ENCODE measurements around the gene HOXA3. TPM values are rescaled to one million over a fixed set of nuclear protein-coding genes. Genes with fewer than 3 reads are reported as not detected.

The HOXA3 gene
- total RNA-seq, 4 donors from 2014 or later, result 1.8 to 11.0 (median 4.3) TPM

DNA sequence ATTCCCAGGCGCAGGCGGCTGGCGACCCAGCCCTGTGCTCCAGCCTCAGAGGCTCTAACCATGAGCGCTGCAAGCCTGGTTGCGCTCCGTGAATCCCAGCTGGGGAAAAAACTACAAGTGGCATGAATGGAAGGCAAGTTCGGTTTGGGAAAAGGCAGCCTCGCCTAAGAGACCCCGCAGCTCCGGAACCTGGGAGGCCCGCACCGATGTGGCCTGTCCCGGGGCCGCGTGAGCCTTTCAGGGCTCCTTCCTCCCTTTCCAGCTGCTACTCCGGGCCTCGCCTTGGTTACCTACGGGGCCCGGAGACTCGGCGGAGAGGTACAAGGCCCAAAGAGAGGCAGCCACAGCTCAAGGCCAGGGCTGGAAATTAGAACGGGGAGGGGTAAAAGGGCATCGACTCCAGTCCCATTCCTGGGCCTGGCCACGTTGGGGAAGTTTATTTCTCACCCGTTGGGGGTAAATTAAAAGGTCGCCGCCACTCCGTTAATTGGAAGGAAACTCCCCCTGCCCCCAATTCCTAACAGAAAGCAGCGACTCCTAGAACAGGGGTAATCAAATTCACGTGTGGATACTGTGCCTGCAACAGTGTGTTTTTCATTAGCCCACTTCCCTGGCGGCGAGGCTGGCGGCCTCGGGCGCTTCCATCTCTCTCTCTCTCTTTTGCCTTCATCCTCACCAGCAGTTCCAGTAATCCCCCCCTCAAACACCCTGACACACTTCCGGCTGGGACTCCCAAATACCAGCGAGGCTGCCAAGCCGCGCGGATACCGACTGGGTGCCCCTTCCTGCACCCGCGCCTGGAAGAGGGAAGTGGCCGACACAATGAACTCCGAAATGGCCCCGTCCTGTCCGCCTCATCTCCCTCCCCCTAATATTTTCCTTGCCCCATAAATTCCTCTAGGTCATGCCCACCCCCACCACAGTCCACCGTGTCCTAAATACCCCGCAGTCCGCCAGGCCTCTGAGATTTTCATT, 14.4 kb upstream of the HOXA3 start:
- DNase-seq (ENCODE audit: low spot score), result no peak
- TF ChIP-seq, protein P1, sequence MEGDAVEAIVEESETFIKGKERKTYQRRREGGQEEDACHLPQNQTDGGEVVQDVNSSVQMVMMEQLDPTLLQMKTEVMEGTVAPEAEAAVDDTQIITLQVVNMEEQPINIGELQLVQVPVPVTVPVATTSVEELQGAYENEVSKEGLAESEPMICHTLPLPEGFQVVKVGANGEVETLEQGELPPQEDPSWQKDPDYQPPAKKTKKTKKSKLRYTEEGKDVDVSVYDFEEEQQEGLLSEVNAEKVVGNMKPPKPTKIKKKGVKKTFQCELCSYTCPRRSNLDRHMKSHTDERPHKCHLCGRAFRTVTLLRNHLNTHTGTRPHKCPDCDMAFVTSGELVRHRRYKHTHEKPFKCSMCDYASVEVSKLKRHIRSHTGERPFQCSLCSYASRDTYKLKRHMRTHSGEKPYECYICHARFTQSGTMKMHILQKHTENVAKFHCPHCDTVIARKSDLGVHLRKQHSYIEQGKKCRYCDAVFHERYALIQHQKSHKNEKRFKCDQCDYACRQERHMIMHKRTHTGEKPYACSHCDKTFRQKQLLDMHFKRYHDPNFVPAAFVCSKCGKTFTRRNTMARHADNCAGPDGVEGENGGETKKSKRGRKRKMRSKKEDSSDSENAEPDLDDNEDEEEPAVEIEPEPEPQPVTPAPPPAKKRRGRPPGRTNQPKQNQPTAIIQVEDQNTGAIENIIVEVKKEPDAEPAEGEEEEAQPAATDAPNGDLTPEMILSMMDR (IDR thresholded peaks at IDR 0.05), result no peak
- no peak for ATAC-seq (ENCODE audit: low FRiP score)

DNA sequence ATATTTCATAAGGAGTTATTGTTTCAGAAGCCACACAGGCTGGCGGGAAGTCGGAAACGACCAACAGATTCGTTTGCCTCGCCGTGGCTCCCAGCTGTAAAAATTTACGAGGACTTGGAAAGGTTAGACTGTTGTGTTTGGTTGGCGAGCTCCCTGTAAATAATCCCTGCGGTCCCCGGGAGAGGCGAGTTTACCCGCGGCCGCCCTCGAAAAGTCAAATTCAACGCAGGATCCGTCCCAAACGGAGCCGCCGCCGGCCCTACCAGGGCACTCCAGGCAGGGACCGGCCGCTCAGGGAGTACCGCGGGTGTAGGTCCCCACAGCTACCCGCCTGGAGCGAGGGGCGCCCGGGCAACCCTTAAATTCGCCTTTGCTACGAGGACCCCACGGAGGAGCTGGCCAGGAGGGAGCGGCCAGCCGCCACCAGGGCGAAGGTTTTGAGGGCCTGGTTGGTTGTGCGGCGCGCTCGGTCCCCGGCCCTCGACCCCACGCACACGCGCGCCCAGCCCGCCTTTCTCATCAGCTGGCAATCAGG, 13.7 kb upstream of the HOXA3 start:
- no peak for ATAC-seq (ENCODE audit: low FRiP score)
- no peak for DNase-seq (ENCODE audit: low spot score)
- TF ChIP-seq, protein P1 (IDR thresholded peaks at IDR 0.05), result no peak

DNA sequence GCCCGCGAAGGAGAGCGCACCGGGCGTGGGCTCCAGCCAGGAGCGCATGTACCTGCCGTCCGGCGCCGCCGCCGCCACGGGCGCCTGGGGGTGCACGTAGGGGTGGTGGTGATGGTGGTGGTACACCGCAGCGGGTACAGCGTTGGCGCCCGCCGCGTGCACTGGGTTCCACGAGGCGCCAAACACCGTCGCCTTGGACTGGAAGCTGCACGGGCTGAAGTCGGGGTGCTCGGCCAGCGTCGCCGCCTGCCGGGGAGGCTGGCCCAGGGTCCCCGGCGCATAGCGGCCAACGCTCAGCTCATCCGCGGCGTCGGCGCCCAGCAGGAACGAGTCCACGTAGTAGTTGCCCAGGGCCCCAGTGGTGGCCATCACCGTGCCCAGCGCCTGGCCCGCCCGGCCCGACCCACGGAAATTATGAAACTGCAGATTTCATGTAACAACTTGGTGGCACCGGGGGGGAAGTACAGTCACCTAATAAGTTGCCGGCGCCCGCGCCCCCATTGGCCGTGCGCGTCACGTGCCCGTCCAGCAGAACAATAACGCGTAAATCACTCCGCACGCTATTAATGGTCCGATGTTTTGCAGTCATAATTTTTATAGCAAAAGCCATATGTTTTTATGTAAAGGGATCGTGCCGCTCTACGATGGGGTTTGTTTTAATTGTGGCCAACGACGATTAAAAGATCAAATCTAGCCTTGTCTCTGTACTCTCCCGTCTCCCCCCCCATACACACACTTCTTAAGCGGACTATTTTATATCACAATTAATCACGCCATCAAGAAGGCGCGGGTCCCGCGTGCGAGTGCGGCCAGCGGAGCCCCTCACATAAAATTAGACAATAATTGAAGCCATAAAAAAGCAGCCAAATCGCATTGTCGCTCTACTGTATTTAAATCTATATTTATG, 13.0 kb upstream of the HOXA3 start, which contains the start of gene HOXA9:
TSS of gene HOXA9 (minus strand) at position 449 of the 907 bp plus-strand sequence. CDS start at position 369, 80 bp downstream.
- TF ChIP-seq, protein P1 (IDR thresholded peaks at IDR 0.05), result no peak
- DNase-seq (ENCODE audit: low spot score) (no peak), ATAC-seq (ENCODE audit: low FRiP score) (no peak)

DNA sequence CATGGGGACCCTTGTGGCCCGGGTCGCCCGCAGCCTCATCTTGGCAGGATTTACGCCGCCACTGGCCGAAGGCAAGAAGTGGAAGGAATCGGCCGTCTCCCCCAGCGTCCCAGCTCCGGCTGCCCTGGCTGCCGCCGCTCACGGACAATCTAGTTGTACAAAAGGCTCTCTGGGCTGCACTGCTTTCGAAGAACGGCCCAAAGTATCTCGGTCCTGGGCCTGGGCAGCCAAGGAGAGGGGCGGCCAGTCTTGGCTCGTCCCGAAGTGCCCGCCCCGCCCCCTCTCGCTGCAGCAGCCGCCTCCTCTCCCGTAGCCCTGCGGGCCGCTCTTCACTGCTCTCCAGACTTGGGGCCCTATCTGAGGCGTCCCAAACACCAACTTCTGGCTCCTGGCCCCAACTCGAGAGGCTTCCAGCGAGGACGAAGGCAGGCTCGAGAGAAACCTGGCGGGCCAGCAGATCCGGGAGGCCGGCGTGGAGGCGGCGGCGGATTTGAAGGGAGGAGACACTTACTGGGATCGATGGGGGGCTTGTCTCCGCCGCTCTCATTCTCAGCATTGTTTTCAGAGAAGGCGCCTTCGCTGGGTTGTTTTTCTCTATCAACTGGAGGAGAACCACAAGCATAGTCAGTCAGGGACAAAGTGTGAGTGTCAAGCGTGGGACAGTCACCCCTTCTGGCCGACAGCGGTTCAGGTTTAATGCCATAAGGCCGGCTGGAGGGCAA, 12.1 kb upstream of the HOXA3 start:
- no peak for ATAC-seq (ENCODE audit: low FRiP score)
- DNase-seq (ENCODE audit: low spot score), result no peak
- TF ChIP-seq, protein P1 (IDR thresholded peaks at IDR 0.05), result no peak

DNA sequence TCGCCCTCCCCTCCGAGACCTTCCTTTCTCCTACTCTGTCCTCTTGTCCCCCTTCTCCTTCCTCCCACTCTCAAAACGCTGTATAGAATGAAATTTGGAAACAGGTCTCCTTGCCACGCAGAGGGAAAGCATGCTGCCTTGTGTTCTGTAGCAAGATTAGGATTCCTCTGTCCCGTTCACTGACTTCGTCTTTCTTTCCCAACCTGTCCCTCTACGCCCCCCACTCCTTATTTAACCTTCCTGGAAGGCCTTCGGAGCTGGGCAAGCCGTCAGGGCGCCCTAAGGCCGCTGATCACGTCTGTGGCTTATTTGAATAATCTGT, 11.6 kb upstream of the HOXA3 start:
- ATAC-seq (ENCODE audit: low FRiP score) (no peak), DNase-seq (ENCODE audit: low spot score) (no peak)
- TF ChIP-seq, protein P1 (IDR thresholded peaks at IDR 0.05), result no peak

DNA sequence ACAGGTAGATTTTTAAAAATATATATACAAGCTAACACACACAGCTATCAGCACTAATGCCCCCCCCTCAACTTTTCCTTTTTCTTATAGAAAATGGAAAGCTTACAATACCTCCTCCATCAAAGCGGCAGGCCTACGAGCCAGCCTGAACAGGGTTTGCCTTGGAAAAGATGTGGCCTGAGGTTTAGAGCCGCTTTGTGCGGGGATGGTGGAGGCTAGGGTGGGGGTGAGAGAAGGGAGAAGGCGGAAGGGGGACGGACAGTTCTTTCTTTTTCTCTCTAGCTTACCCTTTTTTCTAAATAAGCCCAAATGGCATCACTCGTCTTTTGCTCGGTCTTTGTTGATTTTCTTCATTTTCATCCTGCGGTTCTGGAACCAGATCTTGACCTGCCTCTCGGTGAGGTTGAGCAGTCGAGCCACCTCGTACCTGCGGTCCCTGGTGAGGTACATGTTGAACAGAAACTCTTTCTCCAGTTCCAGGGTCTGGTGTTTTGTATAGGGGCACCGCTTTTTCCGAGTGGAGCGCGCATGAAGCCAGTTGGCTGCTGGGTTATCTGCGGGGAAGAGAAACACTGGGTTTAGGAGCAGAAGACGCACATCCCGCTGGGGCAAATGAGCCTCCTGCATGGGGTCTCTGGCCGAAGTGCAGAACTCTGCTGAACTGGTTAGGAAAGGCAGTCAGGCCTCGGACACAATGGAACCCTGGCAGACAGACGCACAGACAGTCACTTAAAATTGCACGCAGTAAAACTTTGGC, 11.1 kb upstream of the HOXA3 start:
- DNase-seq (ENCODE audit: low spot score) (no peak), ATAC-seq (ENCODE audit: low FRiP score) (no peak)
- TF ChIP-seq, protein P1 (IDR thresholded peaks at IDR 0.05), result no peak

Data from omental fat pad (tissue), 4 donors.